ENCODE results near the gene DPP3.

Gene DPP3

GRCh38 chr11:66464916-66465315 lies 15.3 kb upstream of the DPP3 start:
- DNase-seq = no peak

GRCh38 chr11:66465373-66466224 lies 14.6 kb upstream of the DPP3 start:
- no peak for DNase-seq

DNA sequence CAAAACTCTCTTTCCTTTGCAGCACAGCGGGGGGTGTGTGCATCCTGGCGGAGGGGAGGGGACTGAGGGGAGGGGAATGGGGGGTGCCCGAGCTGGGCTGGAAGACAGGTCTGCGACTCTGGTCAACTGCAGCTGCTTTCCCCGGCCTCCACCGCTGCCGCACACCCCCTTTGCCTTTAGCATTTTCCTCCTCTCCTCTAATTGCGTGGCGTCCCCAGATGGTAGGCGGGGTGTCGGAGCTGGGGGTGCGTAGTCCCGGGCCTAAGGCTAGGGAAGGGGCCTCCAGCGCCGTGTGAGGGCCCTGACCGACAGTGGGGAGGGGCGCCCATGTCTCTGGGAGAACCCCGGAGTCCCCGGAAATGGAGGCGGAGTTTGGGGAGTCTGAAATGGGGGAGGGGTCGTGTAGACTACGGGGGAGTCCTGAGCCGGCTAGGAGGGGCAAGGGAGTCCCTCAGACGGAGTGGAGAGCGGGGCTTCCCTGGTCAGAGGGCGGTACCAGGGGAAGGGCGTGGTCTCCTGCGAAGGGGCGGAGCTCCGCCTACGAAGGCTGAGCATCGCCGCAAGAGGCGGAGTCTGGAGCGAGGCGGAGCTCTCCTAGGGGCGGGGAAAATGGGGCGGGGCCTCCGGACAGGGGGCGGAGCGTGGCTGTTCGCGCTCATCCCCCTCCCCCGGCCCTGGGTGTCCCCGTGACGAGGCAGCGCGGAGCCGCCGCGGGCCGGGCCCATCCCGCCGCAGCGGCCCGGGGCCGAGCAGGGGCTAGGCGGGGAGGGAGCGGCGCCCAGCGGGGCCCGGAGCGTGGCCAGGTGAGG lies 13.8 kb upstream of the DPP3 start, which contains the start of gene PELI3:
PELI3 (plus strand) TSS at position 681 of the 809 bp plus-strand sequence. CDS start 1,224 bp downstream, outside the sequence.
- DNase-seq = peak; percentile 94 to 96

GRCh38 chr11:66467034-66467659 lies 13.1 kb upstream of the DPP3 start:
- DNase-seq = peak; percentile 18 to 29

DNA sequence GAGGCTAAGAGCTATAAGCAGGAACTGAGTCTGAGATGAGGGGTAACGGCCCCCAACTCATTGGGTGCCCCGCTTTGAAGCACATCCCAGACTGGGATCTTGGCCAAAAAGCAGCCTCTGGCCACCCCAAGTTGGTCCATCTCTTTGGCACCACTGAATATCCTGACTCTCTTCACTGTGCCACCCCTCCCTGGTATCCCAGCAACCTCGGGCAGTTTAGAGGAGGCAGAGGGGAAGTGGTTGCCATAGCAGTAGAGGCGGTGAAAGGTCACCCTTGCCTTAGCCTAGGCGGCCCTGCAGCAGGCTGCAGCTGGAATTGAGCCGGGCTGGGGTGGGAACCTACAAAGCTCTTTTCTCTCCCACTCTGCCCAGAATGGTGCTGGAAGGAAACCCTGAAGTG lies 12.5 kb upstream of the DPP3 start:
- DNase-seq = no peak

DNA sequence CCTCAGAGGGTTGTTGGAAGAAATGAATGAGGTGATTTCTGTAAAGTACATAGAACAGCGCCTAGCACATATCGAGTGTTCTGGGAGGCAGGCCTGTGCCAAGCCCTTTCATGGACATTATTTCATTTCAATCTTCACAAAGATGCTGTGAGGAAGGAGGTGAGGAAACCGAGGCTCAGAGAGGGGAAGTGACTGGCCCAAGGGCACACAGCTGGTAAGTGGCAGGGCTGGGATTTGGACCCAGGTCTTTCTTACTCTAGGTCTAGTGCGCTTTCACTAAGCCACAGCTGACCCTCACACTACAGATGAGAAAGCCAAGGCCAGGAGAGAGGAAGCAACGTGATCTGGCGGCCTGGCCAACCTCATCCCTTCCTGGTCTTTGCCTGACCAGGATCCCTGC lies 11.5 kb upstream of the DPP3 start:
- DNase-seq = no peak

DNA sequence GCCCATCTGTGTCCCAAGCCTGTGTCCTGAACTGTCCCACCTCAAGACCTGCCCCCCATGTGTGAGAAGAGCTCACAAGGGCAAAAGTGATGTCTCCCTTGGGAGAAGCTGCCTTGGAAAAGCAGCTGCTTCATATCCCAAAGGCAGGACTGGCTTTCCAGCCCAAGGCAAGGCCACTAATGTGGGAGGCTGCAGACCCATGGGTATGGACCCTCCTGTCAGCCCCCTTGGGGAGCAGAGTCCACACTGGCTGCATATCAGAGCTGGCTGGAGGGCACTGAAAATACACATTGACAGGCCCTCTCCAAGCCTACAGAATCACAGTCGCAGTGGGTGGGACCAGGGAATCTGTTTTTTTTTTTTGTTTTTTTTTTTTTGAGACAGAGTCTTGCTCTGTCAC lies 10.8 kb upstream of the DPP3 start:
- DNase-seq = no peak

DNA sequence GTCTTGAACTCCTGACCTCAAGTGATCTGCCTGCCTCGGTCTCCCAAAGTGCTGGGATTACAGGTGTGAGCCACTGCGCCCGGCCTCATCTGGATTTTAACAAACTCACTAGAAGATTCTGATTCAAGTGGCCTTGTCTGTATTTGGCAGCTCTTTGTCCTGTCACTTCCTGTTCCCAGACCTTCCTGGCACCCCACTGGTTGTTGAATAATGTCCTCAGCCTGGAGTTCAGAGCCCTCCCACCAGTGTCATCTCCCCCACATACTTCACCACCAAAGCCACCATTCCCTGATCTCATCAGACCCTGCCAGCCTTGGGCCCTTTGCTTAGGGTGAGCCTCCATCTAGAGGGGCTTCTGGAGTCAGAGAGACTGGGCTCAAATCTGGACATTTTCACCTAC lies 10.2 kb upstream of the DPP3 start:
- DNase-seq = no peak

GRCh38 chr11:66471142-66471541 lies 9.1 kb upstream of the DPP3 start:
- DNase-seq = no peak

- no peak for DNase-seq
These were observed 8.2 kb upstream of the DPP3 start for GRCh38 chr11:66472054-66472453.

- DNase-seq = no peak
These were observed 7.1 kb upstream of the DPP3 start for GRCh38 chr11:66473167-66473566.

DNA sequence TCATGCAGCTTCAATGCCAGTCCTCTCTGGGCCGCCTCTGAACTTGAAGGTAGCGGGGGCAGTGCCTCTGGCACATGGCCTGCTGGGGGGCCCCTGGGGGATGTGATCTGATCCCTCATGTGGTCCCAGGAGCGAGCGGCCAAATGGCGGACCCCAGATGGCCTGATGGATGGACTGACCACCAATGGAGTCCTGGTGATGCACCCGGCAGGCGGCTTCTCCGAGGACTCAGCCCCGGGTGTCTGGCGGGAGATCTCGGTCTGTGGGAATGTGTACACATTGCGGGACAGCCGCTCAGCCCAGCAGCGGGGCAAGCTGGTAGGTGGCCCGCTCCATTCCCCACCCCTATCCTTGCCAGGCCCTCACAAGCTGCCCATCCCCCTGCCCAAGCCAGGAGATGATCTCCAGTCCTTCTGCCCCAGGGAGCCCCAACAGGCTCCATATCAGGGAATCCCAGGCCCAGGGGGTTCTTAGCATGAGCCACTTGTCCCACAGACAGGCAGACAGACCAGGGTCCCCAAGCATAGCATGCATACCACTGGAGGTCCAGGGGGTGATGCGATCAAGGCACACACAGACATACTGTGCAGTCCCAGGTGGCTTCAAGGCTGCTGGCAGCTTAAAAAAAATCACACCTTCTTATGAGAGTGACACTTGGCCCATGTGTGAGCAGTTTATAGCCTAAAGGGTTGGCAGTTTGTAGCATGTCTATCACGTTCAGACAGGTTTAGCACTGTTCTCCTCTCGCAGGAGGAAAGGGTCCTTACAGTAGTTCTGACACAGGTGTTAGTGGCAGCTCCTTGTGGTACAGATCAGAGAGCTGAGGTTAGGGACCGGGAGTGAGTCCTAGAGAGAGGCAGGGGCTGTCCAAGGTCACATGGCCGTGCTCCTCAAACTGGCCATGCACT lies 6.4 kb upstream of the DPP3 start:
- no peak for DNase-seq

- DNase-seq = no peak
These were observed 4.7 kb upstream of the DPP3 start for GRCh38 chr11:66475349-66476172.

GRCh38 chr11:66476173-66476840 lies 3.9 kb upstream of the DPP3 start:
- no peak for DNase-seq

DNA sequence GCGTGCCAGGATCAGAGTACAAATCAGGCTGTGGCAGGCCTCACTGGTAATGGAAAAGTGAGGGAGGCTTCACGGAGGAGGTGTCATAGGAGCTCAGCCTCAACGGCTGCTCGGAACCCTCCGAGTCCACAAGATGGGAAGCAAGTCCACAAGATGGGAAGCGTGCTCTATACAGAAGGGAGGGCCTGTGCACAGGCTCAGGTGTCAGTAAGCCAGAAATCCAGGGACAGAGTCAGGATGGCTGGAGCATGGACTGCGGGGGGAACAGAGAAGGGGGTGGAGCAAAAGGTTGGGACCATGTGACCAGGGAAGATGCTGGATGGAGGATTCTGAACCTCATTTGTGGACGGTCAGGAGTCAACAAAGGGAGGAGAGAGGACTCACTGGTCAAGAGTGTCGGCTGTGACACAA lies 3.4 kb upstream of the DPP3 start:
- DNase-seq = no peak

- no peak for DNase-seq
These were observed 2.7 kb upstream of the DPP3 start for GRCh38 chr11:66477263-66478201.

DNA sequence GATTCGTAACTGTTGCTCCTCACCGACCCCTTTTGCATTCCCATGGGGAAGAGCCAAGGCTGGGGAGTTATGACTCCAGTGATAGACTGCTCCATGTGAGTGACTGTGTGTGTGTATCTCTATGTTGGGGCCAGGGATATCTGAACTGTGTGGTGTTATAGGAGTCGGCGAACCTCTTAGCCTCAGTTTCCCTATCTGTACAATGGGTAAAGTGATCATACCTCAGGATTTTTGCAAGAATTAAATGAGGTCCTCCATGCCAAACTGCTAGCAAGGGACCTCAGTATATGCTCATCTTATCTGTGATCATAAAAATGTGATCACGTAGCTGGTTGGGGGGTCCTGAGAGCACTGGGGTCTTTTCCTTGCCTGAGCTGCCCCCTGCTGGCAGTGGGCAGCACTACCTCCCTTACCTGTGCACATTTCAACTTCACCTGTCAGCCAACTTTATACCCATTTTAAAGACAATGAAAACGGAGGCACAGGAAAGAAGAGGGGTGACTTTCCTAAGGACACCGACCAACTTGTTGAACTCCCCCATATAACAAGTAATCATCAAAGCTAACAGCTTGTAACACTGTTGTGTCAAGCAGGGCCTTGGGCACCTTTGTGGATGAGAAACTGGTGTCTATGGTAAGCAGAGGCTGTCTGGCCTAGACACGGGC lies 1.4 kb upstream of the DPP3 start:
- DNase-seq = no peak

- DNase-seq = no peak
These were observed 679 bp upstream of the DPP3 start for GRCh38 chr11:66479394-66480116.
